HepG2 (cell line): ENCODE data around the gene GPX7. TPM values are rescaled to one million over a fixed set of nuclear protein-coding genes. Genes with fewer than 3 reads are reported as not detected.

Experiments used
- CENPX ChIP-seq: sonication (generic); formaldehyde crosslinking; IDR thresholded peaks from 2 replicates; pipeline ENCODE4 v1.9.0; 2021; ENCODE audit warnings: mild to moderate bottlenecking, missing genetic modification reagents, moderate library complexity
- HCFC1 ChIP-seq: fragments of 150-350 bp; IDR thresholded peaks from 2 replicates; pipeline ENCODE4 v1.6.1; 2014; ENCODE audit warnings: low read depth, low read length
- MLLT10 ChIP-seq: sonication (generic); formaldehyde crosslinking; IDR thresholded peaks from 2 replicates; pipeline ENCODE4 v1.4.0; 2020; ENCODE audit warnings: missing genetic modification reagents
- PHF20 ChIP-seq: sonication (generic); formaldehyde crosslinking; IDR thresholded peaks from 2 replicates; pipeline ENCODE4 v1.5.0; 2020; ENCODE audit warnings: mild to moderate bottlenecking, missing genetic modification reagents
- PLRG1 ChIP-seq: fragments of 450-650 bp; conservative IDR thresholded peaks from 2 replicates; pipeline ENCODE4 v1.6.1; 2016
- RAD51 ChIP-seq: fragments of 450-650 bp; IDR thresholded peaks from 2 replicates; pipeline ENCODE4 v1.6.1; 2016; ENCODE audit warnings: borderline replicate concordance
- SMARCC2 ChIP-seq: fragments of 450-650 bp; IDR thresholded peaks from 2 replicates; pipeline ENCODE4 v1.6.1; 2017; ENCODE audit warnings: antibody characterized with exemption, mild to moderate bottlenecking
- SPEN ChIP-seq: sonication (generic); formaldehyde crosslinking; IDR thresholded peaks from 2 replicates; pipeline ENCODE4 v1.5.1; 2020; ENCODE audit warnings: low read depth, mild to moderate bottlenecking, missing genetic modification reagents
- ZBTB8A ChIP-seq: sonication (generic); formaldehyde crosslinking; IDR thresholded peaks from 2 replicates; pipeline ENCODE4 v1.4.0; 2020; ENCODE audit warnings: mild to moderate bottlenecking, low read depth, missing genetic modification reagents, borderline replicate concordance
- ZMYM3 ChIP-seq: sonication (generic); formaldehyde crosslinking; IDR thresholded peaks from 2 replicates; pipeline ENCODE4 v1.5.1; 2020; ENCODE audit warnings: mild to moderate bottlenecking, missing genetic modification reagents
- ZNF550 ChIP-seq: sonication (generic); formaldehyde crosslinking; IDR thresholded peaks from 2 replicates; pipeline ENCODE4 v1.4.0; 2020; ENCODE audit warnings: mild to moderate bottlenecking, missing genetic modification reagents, borderline replicate concordance
- ZNF598 ChIP-seq: sonication (generic); formaldehyde crosslinking; IDR thresholded peaks from 2 replicates; pipeline ENCODE4 v1.5.1; 2020; ENCODE audit warnings: mild to moderate bottlenecking, missing genetic modification reagents, borderline replicate concordance
- ZNF670 ChIP-seq: sonication (generic); formaldehyde crosslinking; IDR thresholded peaks from 2 replicates; pipeline ENCODE4 v1.8.0; 2022; ENCODE audit warnings: mild to moderate bottlenecking, missing genetic modification reagents, borderline replicate concordance
- ZNF780A ChIP-seq: sonication (generic); formaldehyde crosslinking; IDR thresholded peaks from 2 replicates; pipeline ENCODE4 v1.8.0; 2022; ENCODE audit warnings: mild to moderate bottlenecking, missing genetic modification reagents, moderate library complexity
- ZNF782 ChIP-seq: sonication (generic); formaldehyde crosslinking; IDR thresholded peaks from 2 replicates; pipeline ENCODE4 v1.4.0; 2020; ENCODE audit warnings: missing genetic modification reagents, mild to moderate bottlenecking, borderline replicate concordance
- ZNF841 ChIP-seq: sonication (generic); formaldehyde crosslinking; IDR thresholded peaks from 2 replicates; pipeline ENCODE4 v1.8.1; 2023; ENCODE audit warnings: missing genetic modification reagents, borderline replicate concordance
- polyA plus RNA-seq, 8 experiments: library from polyadenylated mRNA; depleted of rRNA in 3 of 8; stranded (reverse) in 7 of 8; unstranded in 1 of 8; fragments of >200 nt; fragmentation: Illumina TruSeq in 4 of 8; extraction: Trizol in 4 of 8; gene quantifications; 2 replicates each; pipeline versions ENCODE4 v1.2.1 to v1.2.3, GENCODE V29; 2011 to 2016; ENCODE audit warnings: low read depth in 4 of 8, missing spikeins in 1 of 8, mixed read lengths in 1 of 8; ENCODE audit not compliant: insufficient read depth in 1 of 8
- total RNA-seq, 5 experiments: library from RNA; depleted of rRNA; stranded (reverse); fragments of >200 nt; fragmentation: Illumina TruSeq; extraction: Trizol; gene quantifications; 2 replicates each; pipeline ENCODE4 v1.2.3, GENCODE V29; 2016; ENCODE audit warnings: low read depth in 1 of 5
- TF ChIP-seq, protein P1 (sequence below): sonication (generic); formaldehyde crosslinking; IDR thresholded peaks from 2 replicates; pipeline ENCODE4 v1.5.1; 2020; ENCODE audit warnings: missing genetic modification reagents, mild to moderate bottlenecking, borderline replicate concordance
- TF ChIP-seq, protein P2 (sequence below): sonication (generic); formaldehyde crosslinking; IDR thresholded peaks from 2 replicates; pipeline ENCODE4 v1.4.0; 2020; ENCODE audit warnings: missing genetic modification reagents, borderline replicate concordance
- TF ChIP-seq, protein P3 (sequence below): sonication (generic); formaldehyde crosslinking; IDR thresholded peaks from 2 replicates; pipeline ENCODE4 v1.4.0; 2020; ENCODE audit warnings: missing genetic modification reagents, low read depth, mild to moderate bottlenecking, borderline replicate concordance
- TF ChIP-seq, protein P4 (sequence below): sonication (generic); formaldehyde crosslinking; IDR thresholded peaks from 2 replicates; pipeline ENCODE4; 2020; ENCODE audit warnings: missing genetic modification reagents, mild to moderate bottlenecking, borderline replicate concordance

GPX7 gene
- total and polyA plus RNA-seq, 2 of the 13 experiments (the other 11 are each of a cell fraction or from before 2014, with no cell fraction given) = 14.1 to 16.2 TPM

DNA sequence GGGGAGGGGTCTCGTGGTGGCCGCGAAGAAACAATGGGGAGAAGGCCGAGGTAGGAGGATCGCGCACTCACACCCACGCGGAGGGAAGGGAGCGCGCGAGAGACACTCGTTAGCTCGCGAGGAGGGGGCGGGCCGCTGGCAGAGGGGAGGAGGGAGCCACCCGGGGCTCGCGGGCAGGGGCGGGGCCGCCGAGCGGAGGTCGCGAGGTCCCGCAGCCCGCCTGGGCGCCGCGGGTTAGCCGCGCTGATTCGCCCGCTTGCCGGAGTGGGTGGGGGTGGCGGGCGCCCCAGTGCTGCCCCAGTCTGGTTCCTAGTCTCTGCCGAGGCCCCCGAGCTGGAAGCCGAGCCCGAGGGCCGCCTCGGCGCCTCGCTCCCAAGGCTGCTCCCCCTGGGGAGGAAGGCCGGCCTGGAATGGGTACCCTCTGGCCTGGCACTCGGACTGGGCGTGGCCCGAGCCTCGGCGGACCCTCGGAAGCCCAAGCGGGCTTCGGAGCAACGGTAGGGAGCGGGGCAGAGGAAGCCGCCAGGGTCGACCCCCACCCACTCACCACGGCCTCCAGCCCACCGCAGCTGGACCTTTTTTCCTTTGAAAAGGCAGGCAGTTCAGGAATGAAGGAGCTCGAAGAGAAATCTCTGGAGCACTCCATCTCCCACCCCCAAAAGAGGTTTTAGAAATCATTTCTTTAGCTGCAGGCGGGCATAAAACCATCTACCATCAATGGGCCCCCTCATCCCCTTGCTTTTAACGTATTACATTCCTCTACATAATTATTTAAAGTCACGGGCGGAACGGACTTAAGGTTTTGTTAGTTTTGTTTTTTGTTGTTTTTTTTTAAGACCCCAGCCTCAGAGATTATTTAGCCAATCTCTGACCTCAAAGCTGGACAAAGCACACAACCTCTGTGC, 48.6 kb upstream of the GPX7 start (continued):
- TF ChIP-seq ZNF782 (CRISPR knock-in tag) (0 out of 2 replicates have a peak, but pooled peaks have one; percentile 54), ZNF780A (CRISPR knock-in tag) (no peak), ZMYM3 (CRISPR knock-in tag) (0 out of 2 replicates have a peak, but pooled peaks have one; percentile 30), ZNF841 (CRISPR knock-in tag) (no peak), MLLT10 (no peak), HCFC1 (no peak), ZNF550 (CRISPR knock-in tag) (no peak), SPEN (CRISPR knock-in tag) (no peak), CENPX (no peak), ZNF670 (CRISPR knock-in tag) (0 out of 2 replicates have a peak, but pooled peaks have one; percentile 33), PHF20 (no peak; the same call in 1 of the 2 replicates), PLRG1 (no peak), SMARCC2 (no peak), ZNF598 (CRISPR knock-in tag) (peak; percentile 61; the same call in 1 of the 2 replicates), RAD51 (no peak), ZBTB8A (no peak)
- TF ChIP-seq, protein P1, sequence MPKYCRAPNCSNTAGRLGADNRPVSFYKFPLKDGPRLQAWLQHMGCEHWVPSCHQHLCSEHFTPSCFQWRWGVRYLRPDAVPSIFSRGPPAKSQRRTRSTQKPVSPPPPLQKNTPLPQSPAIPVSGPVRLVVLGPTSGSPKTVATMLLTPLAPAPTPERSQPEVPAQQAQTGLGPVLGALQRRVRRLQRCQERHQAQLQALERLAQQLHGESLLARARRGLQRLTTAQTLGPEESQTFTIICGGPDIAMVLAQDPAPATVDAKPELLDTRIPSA (CRISPR knock-in tag) = no peak
- TF ChIP-seq, protein P2, sequence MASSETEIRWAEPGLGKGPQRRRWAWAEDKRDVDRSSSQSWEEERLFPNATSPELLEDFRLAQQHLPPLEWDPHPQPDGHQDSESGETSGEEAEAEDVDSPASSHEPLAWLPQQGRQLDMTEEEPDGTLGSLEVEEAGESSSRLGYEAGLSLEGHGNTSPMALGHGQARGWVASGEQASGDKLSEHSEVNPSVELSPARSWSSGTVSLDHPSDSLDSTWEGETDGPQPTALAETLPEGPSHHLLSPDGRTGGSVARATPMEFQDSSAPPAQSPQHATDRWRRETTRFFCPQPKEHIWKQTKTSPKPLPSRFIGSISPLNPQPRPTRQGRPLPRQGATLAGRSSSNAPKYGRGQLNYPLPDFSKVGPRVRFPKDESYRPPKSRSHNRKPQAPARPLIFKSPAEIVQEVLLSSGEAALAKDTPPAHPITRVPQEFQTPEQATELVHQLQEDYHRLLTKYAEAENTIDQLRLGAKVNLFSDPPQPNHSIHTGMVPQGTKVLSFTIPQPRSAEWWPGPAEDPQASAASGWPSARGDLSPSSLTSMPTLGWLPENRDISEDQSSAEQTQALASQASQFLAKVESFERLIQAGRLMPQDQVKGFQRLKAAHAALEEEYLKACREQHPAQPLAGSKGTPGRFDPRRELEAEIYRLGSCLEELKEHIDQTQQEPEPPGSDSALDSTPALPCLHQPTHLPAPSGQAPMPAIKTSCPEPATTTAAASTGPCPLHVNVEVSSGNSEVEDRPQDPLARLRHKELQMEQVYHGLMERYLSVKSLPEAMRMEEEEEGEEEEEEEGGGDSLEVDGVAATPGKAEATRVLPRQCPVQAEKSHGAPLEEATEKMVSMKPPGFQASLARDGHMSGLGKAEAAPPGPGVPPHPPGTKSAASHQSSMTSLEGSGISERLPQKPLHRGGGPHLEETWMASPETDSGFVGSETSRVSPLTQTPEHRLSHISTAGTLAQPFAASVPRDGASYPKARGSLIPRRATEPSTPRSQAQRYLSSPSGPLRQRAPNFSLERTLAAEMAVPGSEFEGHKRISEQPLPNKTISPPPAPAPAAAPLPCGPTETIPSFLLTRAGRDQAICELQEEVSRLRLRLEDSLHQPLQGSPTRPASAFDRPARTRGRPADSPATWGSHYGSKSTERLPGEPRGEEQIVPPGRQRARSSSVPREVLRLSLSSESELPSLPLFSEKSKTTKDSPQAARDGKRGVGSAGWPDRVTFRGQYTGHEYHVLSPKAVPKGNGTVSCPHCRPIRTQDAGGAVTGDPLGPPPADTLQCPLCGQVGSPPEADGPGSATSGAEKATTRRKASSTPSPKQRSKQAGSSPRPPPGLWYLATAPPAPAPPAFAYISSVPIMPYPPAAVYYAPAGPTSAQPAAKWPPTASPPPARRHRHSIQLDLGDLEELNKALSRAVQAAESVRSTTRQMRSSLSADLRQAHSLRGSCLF (CRISPR knock-in tag) = no peak
- TF ChIP-seq, protein P3, sequence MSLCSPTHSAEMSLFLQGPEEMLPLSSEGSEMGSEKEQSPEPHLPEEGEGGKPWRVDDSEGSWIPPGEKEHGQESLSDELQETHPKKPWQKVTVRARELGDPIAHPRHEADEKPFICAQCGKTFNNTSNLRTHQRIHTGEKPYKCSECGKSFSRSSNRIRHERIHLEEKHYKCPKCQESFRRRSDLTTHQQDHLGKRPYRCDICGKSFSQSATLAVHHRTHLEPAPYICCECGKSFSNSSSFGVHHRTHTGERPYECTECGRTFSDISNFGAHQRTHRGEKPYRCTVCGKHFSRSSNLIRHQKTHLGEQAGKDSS = no peak
- TF ChIP-seq, protein P4, sequence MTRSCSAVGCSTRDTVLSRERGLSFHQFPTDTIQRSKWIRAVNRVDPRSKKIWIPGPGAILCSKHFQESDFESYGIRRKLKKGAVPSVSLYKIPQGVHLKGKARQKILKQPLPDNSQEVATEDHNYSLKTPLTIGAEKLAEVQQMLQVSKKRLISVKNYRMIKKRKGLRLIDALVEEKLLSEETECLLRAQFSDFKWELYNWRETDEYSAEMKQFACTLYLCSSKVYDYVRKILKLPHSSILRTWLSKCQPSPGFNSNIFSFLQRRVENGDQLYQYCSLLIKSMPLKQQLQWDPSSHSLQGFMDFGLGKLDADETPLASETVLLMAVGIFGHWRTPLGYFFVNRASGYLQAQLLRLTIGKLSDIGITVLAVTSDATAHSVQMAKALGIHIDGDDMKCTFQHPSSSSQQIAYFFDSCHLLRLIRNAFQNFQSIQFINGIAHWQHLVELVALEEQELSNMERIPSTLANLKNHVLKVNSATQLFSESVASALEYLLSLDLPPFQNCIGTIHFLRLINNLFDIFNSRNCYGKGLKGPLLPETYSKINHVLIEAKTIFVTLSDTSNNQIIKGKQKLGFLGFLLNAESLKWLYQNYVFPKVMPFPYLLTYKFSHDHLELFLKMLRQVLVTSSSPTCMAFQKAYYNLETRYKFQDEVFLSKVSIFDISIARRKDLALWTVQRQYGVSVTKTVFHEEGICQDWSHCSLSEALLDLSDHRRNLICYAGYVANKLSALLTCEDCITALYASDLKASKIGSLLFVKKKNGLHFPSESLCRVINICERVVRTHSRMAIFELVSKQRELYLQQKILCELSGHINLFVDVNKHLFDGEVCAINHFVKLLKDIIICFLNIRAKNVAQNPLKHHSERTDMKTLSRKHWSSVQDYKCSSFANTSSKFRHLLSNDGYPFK (CRISPR knock-in tag) = no peak
